ENCODE results near the gene KIF15. TPM values are rescaled to one million over a fixed set of nuclear protein-coding genes. Genes with fewer than 3 reads are reported as not detected.
A peak's percentile ranks its signal among the peaks of the same experiment; 100 is the strongest.

The KIF15 gene
- total RNA-seq, 1 donor from 2014 or later: 2.2 TPM

- Histone ChIP-seq H3K36me3 (ENCODE audit: control insufficient read depth, insufficient read depth, low read length) (no peaks in the 10 kb centered on the region), H3K4me3 (ENCODE audit: low read depth, low read length) (no peak overlapping the region), H3K27me3 (ENCODE audit: control insufficient read depth, insufficient read depth, low read length) (no peaks in the 10 kb centered on the region)
- DNase-seq (ENCODE audit: low read depth): no peak
- TF ChIP-seq, protein P1, sequence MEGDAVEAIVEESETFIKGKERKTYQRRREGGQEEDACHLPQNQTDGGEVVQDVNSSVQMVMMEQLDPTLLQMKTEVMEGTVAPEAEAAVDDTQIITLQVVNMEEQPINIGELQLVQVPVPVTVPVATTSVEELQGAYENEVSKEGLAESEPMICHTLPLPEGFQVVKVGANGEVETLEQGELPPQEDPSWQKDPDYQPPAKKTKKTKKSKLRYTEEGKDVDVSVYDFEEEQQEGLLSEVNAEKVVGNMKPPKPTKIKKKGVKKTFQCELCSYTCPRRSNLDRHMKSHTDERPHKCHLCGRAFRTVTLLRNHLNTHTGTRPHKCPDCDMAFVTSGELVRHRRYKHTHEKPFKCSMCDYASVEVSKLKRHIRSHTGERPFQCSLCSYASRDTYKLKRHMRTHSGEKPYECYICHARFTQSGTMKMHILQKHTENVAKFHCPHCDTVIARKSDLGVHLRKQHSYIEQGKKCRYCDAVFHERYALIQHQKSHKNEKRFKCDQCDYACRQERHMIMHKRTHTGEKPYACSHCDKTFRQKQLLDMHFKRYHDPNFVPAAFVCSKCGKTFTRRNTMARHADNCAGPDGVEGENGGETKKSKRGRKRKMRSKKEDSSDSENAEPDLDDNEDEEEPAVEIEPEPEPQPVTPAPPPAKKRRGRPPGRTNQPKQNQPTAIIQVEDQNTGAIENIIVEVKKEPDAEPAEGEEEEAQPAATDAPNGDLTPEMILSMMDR (IDR thresholded peaks at IDR 0.05; ENCODE audit: insufficient read depth, low read length, poor library complexity, severe bottlenecking): no peak
Observed at GRCh38 chr3:44890258-44890657, 128.7 kb downstream of the KIF15 start.

GRCh38 chr3:44890852-44891251, 129.3 kb downstream of the KIF15 start:
- H3K27me3 ChIP-seq (ENCODE audit: control insufficient read depth, insufficient read depth, low read length): no peaks in the 10 kb centered on the region
- H3K36me3 ChIP-seq (ENCODE audit: control insufficient read depth, insufficient read depth, low read length): no peaks in the 10 kb centered on the region
- no peak for DNase-seq (ENCODE audit: low read depth)
- no peak overlapping the region for H3K4me3 ChIP-seq (ENCODE audit: low read depth, low read length)
- TF ChIP-seq, protein P1 (IDR thresholded peaks at IDR 0.05; ENCODE audit: insufficient read depth, low read length, poor library complexity, severe bottlenecking): no peak

GRCh38 chr3:44892689-44893088, 131.1 kb downstream of the KIF15 start:
- no peak overlapping the region for H3K4me3 ChIP-seq (ENCODE audit: low read depth, low read length)
- H3K36me3 ChIP-seq (ENCODE audit: control insufficient read depth, insufficient read depth, low read length): no peaks in the 10 kb centered on the region
- TF ChIP-seq, protein P1 (IDR thresholded peaks at IDR 0.05; ENCODE audit: insufficient read depth, low read length, poor library complexity, severe bottlenecking): no peak
- DNase-seq (ENCODE audit: low read depth): no peak
- no peaks in the 10 kb centered on the region for H3K27me3 ChIP-seq (ENCODE audit: control insufficient read depth, insufficient read depth, low read length)

- DNase-seq (ENCODE audit: low read depth): peak; percentile 65
- no peaks in the 10 kb centered on the region for H3K36me3 ChIP-seq (ENCODE audit: control insufficient read depth, insufficient read depth, low read length)
- TF ChIP-seq, protein P1 (IDR thresholded peaks at IDR 0.05; ENCODE audit: insufficient read depth, low read length, poor library complexity, severe bottlenecking): no peak
- no peaks in the 10 kb centered on the region for H3K27me3 ChIP-seq (ENCODE audit: control insufficient read depth, insufficient read depth, low read length)
- H3K4me3 ChIP-seq (ENCODE audit: low read depth, low read length): no peak overlapping the region
Observed at GRCh38 chr3:44893097-44893496, 131.5 kb downstream of the KIF15 start.

- DNase-seq (ENCODE audit: low read depth): no peak
Observed at GRCh38 chr3:44894485-44894884, 132.9 kb downstream of the KIF15 start.

GRCh38 chr3:44896440-44896839, 134.8 kb downstream of the KIF15 start:
- no peaks in the 10 kb centered on the region for H3K36me3 ChIP-seq (ENCODE audit: control insufficient read depth, insufficient read depth, low read length)
- no peaks in the 10 kb centered on the region for H3K27me3 ChIP-seq (ENCODE audit: control insufficient read depth, insufficient read depth, low read length)
- H3K4me3 ChIP-seq (ENCODE audit: low read depth, low read length): no peak overlapping the region
- TF ChIP-seq, protein P1 (IDR thresholded peaks at IDR 0.05; ENCODE audit: insufficient read depth, low read length, poor library complexity, severe bottlenecking): no peak
- DNase-seq (ENCODE audit: low read depth): no peak

More at GRCh38 chr3:44894485-44894884, 132.9 kb downstream of the KIF15 start:
- Histone ChIP-seq H3K4me3 (ENCODE audit: low read depth, low read length) (no peak overlapping the region), H3K27me3 (ENCODE audit: control insufficient read depth, insufficient read depth, low read length) (no peaks in the 10 kb centered on the region), H3K36me3 (ENCODE audit: control insufficient read depth, insufficient read depth, low read length) (no peaks in the 10 kb centered on the region)
- TF ChIP-seq, protein P1 (IDR thresholded peaks at IDR 0.05; ENCODE audit: insufficient read depth, low read length, poor library complexity, severe bottlenecking): no peak

Measured in kidney epithelial cell (primary cell).